SH-SY5Y (cell line): ENCODE measurements around the gene BOLL.

Experiments
- GATA2 ChIP-seq: IDR thresholded peaks from 2 replicates; pipeline ENCODE4 v1.6.1; 2011; ENCODE audit warnings: mild to moderate bottlenecking, low read depth, low read length
- GATA3 ChIP-seq: IDR thresholded peaks from 2 replicates; pipeline ENCODE4 v1.6.1; 2011; ENCODE audit warnings: low read depth, mild to moderate bottlenecking, low read length, moderate library complexity

BOLL gene

DNA sequence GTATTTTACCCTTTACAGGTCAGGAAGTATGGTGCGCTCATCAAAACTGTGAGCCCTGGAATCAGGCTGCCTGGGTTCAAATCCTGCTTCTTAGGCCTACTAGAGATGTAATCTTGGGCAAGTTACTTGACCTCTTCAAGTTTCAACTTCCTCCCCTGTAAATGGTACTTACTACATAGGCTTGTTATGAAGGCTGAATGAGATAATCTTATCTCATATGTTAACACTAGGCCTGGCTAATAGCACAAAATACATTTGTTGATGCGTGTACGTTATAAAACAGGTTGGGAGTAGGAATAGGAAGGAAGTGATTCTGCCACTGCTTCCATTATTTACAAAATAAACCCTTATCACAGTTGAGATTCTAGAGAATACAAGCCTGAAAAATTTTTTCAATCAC is 108.1 kb downstream of the BOLL start:
- TF ChIP-seq GATA3 (no peak), GATA2 (no peak)
